GM18861 (cell line): ENCODE measurements around the gene XPR1.

Source experiments
- ATAC-seq: cut with Tn5 transposase; IDR thresholded peaks from one replicate; pipeline ENCODE4 v1.9.1; 2021; ENCODE audit not compliant: unreplicated experiment

The XPR1 gene

DNA sequence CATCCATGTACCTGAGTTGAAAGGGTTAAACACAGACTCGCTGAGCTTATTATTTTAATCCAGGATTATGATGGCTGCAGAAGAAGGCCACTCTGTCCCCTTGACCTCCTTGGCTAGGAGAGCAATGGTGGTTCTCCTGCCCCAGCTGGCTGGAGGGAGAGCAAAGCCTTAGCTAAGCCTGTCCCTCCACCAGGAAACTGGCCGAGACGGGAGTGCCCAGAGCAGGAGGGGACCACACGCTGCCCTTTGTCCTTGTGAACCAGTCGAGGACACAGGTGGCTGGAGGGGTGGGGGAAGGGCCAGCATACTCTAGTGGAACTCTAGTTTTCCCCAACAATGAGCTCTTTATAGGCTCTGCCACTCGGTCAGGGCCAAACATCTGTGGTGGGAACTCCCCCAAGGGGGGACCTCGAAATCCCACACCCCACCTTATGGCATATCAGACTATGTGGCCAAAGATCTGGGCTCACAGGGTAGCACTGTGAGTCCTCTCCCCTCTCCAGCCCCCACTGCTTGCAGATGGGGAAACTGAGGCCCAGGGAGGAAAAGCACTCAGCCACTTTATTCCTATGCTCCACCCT lies 293.7 kb downstream of the XPR1 start:
- no peak for ATAC-seq

GRCh38 chr1:180926164-180926981 lies 294.6 kb downstream of the XPR1 start:
- peak; percentile 59 for ATAC-seq

DNA sequence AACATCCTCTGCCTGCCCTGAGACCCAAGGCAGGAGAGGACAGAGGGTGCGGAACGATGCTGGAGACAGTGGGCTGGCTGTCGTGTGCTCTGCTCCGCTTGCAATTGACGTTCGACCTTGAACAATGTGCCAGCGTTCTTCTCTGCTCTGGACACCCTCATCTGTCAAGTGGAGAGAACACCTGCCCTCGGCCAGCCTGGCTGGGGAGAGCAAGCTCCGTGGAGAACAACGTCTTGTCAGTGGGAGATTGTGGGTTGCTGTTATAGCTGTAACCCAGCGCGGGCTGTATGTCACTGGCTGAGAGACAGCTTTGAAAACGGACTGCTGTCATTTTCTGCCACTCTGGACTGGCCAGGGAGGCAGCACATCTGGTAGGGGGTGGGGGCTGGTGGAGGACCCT lies 295.5 kb downstream of the XPR1 start:
- ATAC-seq, result no peak

DNA sequence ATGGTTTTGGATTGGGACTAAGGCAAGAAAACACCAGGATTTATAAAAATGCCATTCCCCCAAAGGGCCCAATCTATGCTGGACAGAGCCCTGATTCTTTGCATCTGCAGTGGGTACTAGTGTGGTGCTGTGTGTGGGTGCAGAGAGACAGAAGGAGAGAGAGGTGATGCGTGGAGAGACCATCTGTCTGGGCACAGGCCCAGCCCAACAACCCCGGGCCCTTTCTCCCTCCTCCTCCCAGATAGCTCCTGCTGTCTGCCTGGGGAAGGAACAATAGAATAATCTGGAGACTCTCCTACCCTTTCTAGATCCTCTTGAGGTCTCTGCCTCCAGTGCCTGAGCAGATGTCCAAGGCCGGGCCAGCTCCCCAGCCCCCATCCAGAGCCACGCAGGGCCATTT lies 296.0 kb downstream of the XPR1 start:
- no peak for ATAC-seq

GRCh38 chr1:180928331-180929230 lies 296.8 kb downstream of the XPR1 start:
- ATAC-seq, result no peak

- no peak for ATAC-seq
Observed at GRCh38 chr1:180929389-180929788, 297.6 kb downstream of the XPR1 start.

DNA sequence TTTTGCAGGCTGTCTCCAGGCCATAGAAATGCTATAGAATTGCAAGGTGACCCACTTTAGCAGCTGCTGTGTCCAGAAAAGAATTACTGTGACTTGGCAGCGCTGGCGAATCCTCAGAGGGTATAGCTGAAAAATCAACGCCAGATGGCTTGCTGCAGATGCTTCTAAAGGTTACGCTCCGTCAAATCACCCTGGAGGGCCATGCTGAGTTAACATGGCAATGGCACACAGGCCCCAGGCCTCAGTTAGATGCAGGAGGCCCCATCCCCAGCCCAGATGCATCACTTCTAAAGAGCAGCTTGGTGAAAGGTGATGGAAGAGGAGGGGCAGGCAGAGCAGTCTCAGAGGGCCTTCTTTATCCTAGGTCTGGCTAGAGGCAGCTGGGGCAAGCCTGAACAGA lies 298.9 kb downstream of the XPR1 start:
- no peak for ATAC-seq

DNA sequence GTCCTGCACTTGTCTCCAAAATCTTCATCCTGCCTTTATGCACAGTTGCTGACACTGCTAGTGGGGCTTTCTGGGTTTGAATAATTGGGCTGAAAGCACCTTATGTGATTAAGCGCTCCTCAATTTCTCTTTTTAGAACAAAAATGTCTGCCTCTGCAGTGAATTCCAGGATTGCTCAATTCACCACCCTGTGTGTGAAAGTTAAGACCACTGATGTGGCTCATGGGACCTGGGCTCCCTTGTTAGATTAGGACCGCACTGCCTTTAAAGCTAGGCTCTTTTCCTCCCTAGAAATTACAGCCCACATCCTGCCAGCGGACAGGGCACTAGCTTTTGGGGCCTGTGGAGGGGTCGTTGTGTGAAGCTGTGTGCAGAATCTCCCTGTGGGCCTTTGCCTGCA lies 299.7 kb downstream of the XPR1 start:
- ATAC-seq, result no peak

DNA sequence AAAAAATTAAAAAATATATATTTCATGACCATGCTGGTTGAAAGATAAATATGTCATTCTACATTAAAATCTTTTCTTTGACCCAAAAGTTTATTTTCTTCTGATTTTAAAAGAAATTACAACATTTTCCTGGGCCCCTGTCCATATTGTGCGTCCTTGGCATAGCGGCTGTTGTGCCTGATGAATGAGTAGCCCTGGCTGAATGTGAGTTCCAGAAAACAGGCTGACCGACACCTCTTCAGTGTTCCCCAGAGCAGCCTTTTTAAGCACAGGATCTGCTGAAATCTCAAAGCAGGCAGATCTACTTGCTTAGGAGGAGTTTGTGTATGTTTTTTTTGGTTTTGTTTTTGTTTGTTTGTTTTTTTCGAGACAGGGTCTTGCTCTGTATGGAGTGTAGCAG lies 300.6 kb downstream of the XPR1 start:
- no peak for ATAC-seq

DNA sequence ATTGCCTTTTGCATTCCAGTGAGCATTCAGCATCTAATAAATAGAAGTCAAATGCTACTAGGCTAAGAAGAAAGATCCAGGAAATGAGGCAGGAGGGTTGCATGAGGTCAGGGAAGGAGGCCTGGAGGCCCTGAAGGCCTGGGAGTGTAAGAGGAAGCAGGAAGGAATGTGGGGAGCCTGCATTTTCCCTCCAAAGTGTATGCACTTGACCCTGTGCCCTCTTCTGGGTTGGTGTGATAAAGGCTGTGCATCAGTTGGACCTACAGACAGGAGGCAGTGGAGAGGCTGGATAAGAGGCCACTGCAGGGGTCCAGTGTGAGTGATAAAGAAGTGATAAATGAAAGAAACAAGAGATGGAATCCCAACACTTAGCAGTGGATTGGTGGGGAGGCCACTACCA lies 301.3 kb downstream of the XPR1 start:
- no peak for ATAC-seq

DNA sequence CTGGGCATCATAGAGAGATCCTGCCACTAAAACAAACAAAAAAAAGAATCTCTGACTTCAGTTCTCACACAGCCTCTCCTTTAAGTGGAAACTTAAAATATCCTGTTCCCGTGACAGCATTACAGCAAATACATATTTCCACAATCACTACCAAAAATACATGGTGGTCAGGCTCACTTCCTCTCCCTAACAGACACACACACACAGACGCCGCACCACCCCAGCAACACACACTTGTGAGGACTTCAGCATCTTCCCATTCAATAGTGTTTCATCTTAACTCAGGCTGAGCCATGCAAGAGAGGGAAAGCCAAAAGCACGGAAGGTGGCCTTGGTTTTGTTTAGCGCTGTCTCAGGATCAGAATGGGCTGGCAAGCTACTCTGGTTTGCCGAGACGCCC lies 302.7 kb downstream of the XPR1 start:
- ATAC-seq, result no peak

- peak; percentile 60 for ATAC-seq
Observed at GRCh38 chr1:180935326-180936109, 303.7 kb downstream of the XPR1 start.

DNA sequence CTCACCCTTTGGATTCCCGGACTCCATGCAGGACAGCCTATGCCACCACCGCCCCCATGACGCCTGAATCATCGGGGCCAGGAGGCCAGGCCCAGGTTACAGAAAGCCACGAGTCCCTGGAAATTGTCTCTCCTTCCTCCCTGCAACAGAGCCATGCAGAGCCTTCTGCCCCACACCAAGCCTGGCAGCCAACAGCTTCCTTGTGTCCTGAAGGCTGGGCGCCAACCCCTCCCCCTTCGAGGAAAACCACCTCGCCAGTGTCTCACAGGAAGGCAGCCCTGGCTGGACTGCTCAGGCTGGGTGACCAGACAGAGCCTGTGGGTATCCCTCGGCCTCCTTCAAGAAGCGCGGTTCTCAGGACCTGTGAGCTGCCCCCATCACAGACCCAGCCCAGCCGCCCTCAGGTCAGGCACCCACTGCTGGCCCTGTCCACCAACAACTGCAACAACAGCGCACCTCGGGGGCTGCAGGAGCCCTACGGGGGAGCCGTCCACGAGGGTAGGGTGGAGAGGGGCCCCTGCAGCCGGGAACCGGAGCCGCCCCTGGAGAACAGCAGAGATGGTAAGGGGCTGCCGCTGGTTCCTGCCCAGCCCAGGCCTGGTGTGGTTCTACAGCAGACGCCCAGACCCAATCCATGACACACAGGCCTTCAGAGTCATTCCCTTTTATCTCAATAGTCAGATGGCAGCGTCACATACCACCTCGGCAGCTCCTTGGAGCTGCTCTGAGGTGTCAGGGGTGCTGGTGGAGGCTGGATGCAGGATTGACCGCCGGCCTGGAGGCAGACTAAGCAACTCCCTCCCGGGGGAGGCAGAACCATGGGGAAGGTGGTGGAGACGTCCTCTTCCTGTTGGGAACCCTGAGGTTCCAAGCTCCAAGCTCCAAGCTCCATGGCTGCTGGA lies 304.5 kb downstream of the XPR1 start:
- ATAC-seq, result no peak

DNA sequence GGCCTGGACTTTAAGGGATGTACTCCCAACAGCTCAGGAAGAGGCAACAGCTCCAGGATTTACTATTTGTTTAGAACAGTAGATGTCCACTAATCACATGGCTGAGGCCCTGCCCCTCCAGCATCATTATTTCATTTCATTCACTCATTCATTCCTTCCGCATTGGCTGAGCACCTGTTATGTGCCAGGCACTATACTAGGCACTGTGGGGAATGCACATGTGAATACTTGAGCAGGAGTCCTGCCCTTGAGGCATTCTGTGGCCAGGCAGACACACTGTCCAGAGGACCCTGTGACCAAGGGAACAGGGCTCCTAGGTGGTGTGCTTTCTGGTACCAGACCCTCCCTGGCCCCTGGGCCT lies 305.2 kb downstream of the XPR1 start:
- no peak for ATAC-seq

GRCh38 chr1:180937624-180938225 lies 305.9 kb downstream of the XPR1 start:
- no peak for ATAC-seq

GRCh38 chr1:180939073-180939710 lies 307.4 kb downstream of the XPR1 start:
- ATAC-seq, result no peak

GRCh38 chr1:180939711-180940103 lies 307.9 kb downstream of the XPR1 start:
- no peak for ATAC-seq
